Measurements from ENCODE around the gene SPACA9.

The SPACA9 gene

DNA sequence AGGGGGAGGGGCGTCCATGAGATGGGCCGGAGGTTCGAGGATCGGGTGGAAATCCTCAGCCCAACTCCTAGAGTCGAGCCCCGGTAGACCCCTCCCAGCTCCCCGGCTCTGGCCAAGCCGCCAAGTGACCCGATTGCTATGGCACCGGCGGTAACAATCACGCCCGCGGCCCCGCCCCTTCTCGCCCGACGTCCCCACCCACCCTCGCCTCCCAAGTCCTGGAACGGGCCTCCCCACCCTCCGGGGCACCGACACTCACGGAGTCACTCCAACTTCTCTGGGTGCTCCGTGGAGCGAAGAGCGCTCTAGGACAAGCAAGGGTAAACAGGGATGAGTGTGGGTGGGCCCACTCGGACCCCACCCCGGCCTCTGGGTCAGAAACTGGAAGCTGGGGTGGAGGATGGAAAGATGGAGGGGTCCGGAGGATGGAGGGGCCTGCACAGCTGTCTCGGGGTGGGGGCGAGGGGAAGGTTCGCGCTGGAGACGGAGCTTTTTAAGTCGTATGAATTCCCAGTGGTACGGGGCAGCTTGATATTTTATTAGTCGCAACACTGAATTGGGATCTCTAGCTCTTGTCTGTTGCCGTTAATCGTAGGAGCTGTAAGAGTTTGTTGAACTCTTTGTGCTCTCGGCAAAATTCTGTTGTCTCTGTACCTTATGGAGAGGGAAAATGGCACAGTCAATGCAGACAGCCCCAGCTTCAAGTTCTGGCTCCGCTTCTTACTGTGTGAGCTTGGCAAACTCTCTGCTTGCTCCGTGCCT, at the start of gene SPACA9:
Gene SPACA9, plus strand, starts transcription at position 204 of the 762 bp plus-strand sequence. CDS start 5,050 bp downstream, outside the sequence.
- peak; percentile 17 for DNase-seq (ENCODE audit: low spot score)

DNA sequence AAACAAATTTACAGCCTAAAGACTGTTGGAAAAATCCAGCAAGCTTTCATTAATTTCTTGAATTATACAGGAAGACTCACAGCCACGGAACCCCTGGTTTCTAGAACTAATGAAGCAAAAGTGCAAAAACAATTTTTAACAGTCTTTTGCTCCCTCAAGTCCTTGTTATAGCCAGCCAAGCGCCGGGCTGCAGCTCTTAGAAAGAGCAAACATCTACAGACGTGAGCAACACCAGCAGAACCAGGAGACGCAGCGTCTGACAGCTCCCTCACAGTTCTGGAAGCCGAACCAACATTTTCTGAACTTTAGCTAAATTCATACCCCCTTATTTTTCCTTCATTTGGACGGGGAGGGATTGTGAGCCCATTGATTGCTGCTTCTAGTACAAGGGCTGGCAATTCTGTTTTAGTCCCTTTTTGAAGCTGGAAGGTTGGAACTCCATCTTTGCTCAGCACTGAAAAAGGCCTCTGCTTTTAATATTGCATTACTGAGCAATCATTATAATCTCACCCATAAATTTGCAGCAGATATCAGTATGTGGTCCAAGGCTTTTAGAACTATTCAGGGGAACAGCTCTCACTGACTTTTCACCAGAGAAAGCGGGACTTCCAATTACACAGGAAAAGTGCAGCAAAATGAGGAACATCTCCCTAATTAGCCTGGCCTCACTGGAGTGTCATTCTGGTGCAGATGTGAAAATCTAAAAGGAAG, 46.4 kb upstream of the SPACA9 start:
- no peak for DNase-seq (ENCODE audit: low spot score)

GRCh38 chr9:132833550-132834121, 45.1 kb upstream of the SPACA9 start:
- DNase-seq (ENCODE audit: low spot score), result no peak

DNA sequence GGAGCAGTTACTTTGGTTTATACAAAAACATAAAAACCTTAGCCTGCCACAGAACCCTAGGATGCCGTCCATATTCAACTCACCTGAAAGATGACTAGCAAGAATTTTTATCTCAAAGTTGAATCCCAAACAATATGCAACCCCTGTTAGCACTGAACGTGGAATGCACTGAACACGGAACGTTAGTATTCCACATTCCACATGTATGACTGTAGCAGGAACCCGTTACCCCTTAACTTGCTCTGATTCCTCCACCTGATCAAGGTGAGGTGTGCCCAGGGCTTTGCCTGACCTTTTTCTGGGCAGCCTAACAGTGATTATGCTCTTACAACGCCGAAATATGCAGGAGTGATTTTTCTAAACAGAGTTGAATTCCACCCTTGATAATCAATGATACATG, 44.4 kb upstream of the SPACA9 start:
- no peak for DNase-seq (ENCODE audit: low spot score)

DNA sequence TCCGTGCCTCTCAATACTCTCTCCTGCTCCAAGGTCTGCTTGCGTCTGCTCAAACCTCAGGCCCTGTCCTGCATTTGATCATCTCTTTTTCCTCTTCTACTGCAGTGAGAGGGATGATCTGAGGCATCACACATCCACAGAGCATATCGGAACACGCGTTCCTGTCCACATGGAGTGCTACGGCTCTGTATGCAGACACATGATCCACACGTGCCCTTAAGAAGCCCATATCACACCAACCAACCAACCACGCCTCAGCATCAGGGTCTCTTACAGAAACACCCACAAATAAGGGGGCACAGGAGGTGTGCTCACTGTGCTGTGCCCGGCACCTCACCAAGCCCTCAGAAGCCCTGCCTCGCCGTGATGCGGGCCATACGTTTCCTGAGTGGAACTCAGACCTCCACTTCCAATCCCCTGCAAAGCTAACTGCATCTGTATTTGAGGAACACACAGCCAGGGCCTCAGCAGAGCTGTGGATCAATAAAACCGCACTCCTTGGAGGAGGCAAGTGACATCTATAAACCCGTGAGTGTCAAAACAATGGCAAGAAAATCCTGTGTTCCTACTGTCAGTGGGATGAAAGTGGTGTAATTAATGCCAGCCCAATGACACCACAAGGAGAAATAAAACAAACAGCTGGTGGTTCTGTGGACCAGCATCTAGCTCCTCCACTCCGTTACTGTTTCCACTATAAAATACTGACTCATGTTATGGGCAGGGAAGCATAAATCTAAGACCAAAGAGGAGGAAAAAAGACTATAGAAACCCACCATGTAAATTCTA, 41.0 kb upstream of the SPACA9 start:
- no peak for DNase-seq (ENCODE audit: low spot score)

GRCh38 chr9:132838291-132838690, 40.4 kb upstream of the SPACA9 start:
- DNase-seq (ENCODE audit: low spot score), result no peak

DNA sequence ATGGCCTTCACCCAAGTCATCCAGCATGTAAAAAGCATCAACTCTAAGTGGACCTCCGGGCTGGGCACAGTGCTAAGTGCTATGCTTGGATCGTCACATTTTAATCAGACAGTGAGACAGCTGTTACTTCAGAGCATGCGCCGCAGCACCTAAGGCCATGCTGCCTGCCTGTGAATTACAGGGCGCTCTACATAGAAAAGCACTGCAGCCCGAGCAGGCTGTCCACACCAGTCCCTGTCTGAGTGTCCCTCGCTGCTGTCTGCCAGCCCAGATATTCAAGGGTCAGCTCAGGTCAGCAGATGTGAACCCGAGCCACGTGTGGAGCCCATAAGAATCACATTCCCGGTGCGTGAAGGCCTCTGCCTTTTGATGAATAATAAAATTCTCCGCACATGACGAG, 37.7 kb upstream of the SPACA9 start:
- no peak for DNase-seq (ENCODE audit: low spot score)

DNA sequence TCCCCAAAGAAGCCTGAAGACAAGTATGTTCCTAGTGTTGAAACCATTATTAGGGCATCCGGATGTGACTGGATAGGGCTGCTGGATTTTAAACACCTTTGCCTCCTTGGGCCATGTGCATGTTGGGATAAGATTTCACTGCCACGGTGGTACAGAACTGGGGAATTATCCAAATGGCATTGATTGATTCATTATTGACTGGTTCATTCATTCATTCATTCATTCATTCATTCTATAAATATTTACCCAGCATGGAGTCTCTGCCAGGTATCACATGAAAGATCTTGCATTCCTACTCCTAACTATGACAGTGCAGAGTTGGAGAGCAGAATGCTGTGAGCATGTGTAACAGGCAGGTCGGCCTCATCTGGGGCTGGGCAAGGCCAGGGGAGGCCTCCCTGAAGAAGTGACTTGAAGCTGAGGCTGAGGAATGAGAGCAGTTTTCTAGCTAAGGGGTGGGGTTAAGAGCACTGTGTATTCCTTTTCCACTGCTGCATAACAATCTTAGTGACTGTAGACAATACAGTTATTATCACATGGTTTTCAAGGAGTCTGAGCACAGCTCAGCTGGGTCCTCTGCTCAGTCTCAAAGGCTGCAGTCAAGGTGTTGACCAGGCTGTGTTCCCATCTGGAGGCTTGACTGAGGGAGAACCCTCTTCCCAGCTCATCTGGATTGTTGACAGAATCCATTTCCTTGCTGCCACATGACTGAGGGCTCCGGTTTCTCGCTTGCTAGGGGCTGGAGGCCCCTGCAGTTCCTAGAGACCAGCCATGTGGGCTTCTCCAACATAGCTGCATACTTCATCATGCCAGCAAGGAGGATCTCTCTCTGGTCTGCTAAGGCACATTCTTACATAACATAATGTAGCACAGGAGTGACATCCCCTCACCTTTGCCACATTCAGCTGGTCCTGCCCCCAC, 36.3 kb upstream of the SPACA9 start:
- no peak for DNase-seq (ENCODE audit: low spot score)

DNA sequence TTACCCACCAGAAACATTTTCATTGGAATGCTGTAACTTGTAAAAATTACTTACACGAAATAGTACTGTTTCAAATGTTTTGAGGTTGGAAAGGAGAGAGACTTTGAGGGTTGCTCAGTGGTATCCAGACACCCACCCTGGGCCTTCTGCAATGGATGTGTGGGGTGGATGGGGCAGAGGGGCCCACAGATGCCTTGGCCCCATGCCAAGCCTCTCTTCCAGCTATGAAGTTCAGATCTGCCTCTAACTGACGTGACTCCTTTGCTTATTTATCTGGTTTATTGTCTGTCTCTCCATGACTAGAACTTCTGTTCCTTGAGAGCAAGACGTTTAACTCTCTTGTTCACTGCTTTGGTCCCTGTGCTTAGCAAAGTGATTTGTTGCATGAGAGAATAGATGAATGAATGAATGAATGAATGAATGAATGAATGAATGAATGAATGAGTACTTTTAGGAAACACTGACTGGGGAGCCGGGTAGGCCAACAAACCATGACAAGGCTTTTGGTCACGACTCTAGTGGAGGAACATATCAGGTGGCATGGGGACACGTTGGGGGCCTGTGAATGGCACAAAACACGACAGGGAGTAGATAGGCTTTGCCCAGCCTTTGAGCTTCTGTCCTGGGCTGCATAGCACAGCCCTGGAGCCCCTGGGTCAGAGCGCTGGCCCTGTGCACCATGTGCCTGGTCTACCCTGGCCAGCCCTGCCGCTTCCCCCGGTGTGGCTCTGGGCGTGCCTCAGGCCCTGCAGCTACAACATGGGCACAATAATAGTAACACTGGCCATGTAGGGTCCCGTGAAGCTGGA, 32.4 kb upstream of the SPACA9 start:
- DNase-seq (ENCODE audit: low spot score), result no peak

DNA sequence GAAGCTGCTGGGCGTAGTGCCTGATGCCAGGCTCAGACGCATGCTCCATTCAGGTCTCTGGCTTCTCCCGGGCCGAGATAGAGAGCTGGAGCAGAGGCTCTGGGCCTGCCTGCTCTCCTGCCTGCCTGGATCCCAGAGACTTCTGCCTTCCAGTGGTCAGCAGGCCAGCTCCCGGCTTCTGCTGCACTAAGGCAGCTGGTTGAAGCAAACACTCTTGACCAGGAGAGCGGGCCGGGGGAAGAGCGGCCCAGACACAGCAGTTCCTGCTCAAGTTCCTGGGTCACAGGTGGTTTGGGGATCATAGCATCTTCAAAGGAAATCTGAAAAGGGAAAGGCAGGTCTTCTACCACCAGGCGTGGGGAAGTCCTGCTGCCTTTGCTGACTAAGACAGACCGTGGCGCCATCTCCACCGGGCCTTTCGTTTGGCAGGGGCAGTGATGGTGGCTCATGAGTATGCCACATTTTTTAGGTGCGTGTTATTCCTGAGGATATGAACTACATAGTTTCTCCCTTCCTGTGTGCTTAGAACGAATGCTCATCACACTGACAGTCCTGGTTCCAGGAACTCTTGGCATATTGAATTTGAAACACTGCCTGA, 31.7 kb upstream of the SPACA9 start:
- no peak for DNase-seq (ENCODE audit: low spot score)

- no peak for DNase-seq (ENCODE audit: low spot score)
These were observed 29.5 kb upstream of the SPACA9 start for GRCh38 chr9:132849185-132849706.

GRCh38 chr9:132853482-132853881, 25.2 kb upstream of the SPACA9 start:
- DNase-seq (ENCODE audit: low spot score), result no peak

DNA sequence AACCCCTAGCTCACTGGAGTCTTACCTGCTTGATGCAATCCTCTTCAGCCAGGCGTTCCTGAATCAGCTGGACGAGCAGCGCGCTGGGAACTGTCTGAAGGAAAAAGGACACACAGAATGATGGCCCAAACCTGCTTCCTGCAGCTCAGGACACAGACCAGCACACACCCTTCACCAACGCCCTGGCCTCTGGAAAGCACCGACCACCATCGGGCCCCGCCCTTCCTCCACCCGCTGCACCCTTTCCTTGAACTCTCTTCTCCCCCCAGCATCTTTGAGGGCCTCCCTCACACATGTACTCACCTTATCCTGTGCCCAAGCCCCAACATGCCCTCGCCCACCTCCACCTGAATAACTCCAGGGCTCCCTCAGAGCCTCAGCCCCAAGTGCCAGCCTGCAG, 23.9 kb upstream of the SPACA9 start:
- DNase-seq (ENCODE audit: low spot score), result no peak

GRCh38 chr9:132855904-132856303, 22.8 kb upstream of the SPACA9 start:
- no peak for DNase-seq (ENCODE audit: low spot score)

DNA sequence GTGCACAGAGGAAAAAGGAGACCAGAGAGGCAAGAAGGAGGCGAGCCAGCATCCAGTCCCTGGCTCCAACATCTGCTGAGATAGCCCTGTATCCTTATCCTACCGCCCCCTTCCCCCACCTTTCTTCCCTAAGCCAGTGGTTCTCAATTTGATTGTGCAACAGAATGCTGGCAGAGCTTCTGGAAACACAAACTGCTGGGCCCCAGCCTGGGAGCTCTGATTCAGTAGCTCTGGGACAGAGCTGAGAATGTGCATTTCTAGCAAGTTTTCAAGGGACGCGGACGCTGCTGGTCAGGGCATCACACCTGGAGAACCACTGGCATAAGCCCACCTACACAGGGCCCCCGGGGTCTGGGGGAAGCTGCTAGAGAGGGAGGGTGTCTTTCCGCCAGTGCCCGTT, 21.7 kb upstream of the SPACA9 start:
- DNase-seq (ENCODE audit: low spot score), result no peak

- no peak for DNase-seq (ENCODE audit: low spot score)
These were observed 20.9 kb upstream of the SPACA9 start for GRCh38 chr9:132857616-132858342.

DNA sequence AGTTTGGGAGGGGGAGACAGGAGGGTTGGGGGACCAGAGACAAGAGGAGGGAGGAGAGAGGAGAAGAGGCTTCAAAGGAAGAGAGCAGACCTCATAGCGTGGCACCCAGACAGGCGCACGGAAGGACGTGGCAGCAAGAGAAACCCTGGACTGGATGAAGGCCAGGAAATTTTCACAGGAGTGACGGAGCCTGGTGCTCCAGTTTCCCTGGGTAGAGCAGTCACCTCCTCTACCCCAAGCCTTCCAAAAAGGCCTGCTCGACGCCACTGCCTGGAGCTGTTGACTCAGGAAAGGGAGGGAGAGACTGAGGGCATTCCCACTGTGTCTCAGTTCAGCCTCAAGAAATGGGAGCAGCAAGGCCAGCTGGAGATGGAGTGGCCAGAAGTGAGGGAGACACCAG, 19.9 kb upstream of the SPACA9 start:
- no peak for DNase-seq (ENCODE audit: low spot score)

- DNase-seq (ENCODE audit: low spot score), result no peak
These were observed 17.0 kb upstream of the SPACA9 start for GRCh38 chr9:132861666-132862065.

GRCh38 chr9:132862533-132862932, 16.2 kb upstream of the SPACA9 start:
- DNase-seq (ENCODE audit: low spot score), result no peak
